Endothelial cell (in vitro differentiated cells): ENCODE measurements around the gene BCAP31. TPM values are rescaled to one million over a fixed set of nuclear protein-coding genes. Genes with fewer than 3 reads are reported as not detected.
A peak's percentile ranks its signal among the peaks of the same experiment; 100 is the strongest.

Source experiments
- DNase-seq: peaks from one replicate; pipeline ENCODE4 v3.0.0; 2021; ENCODE audit warnings: low spot score
- H3K27ac Mint-ChIP-seq: one replicate; pipeline ENCODE4 v1.8.0; 2021; ENCODE audit warnings: mixed read lengths, inconsistent platforms; ENCODE audit not compliant: unreplicated experiment
- H3K27me3 Mint-ChIP-seq: one replicate; pipeline ENCODE4 v1.8.0; 2021; ENCODE audit warnings: mild to moderate bottlenecking, moderate library complexity, mixed read lengths, inconsistent platforms; ENCODE audit not compliant: unreplicated experiment
- H3K36me3 Mint-ChIP-seq: one replicate; pipeline ENCODE4 v1.8.0; 2021; ENCODE audit warnings: mild to moderate bottlenecking, low read depth, mixed read lengths, inconsistent platforms; ENCODE audit not compliant: unreplicated experiment
- H3K4me1 Mint-ChIP-seq: one replicate; pipeline ENCODE4 v1.8.0; 2021; ENCODE audit warnings: mild to moderate bottlenecking, mixed read lengths, inconsistent platforms; ENCODE audit not compliant: unreplicated experiment
- H3K4me3 Mint-ChIP-seq: one replicate; pipeline ENCODE4 v1.8.0; 2021; ENCODE audit warnings: mild to moderate bottlenecking, mixed read lengths, inconsistent platforms; ENCODE audit not compliant: unreplicated experiment
- H3K9me3 Mint-ChIP-seq: one replicate; pipeline ENCODE4 v1.8.0; 2021; ENCODE audit warnings: mixed read lengths, inconsistent platforms; ENCODE audit not compliant: unreplicated experiment
- total RNA-seq: library from RNA; stranded (reverse); fragmentation: NEBNext Ultra II Directional; extraction: Animal tissue kit (Norgen Biotek cat#: 25700); gene quantifications from one replicate; pipeline ENCODE4 v1.2.1, GENCODE V29; 2021; ENCODE audit not compliant: unreplicated experiment
- TF ChIP-seq, protein P1 (sequence below): fragments of 200-600 bp; sonication (generic); IDR thresholded peaks from one replicate; pipeline ENCODE4 v1.5.0; 2021; ENCODE audit warnings: antibody characterized with exemption; ENCODE audit not compliant: unreplicated experiment

Gene BCAP31
- total RNA-seq, 1 donor from 2014 or later, result 282 TPM

DNA sequence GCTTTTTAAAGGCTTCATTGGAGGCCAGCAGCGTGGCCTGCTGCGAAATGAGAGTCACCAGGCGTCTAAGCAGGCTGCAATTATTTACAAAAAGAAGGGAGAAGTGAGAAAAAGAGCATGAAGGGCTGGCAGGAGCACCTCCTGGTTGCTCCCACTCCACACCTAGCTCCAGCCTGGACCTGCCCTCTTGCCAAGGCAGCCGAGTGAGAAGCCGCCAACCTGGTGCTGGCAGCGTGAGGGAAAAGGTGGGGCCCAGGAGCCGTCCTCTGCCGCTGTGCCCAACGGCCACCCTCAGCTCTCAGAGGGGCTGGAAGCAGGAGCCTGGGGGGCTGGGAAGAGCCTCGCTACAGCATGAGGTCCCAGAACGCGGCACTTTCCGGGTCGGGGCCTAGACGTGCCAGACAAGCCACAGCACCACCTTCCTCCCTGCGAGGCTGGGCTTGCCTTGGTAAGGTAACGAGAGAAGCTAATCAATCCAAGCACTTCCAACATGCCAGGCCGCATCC is 20.1 kb downstream of the BCAP31 start:
- DNase-seq, result no peak
- TF ChIP-seq, protein P1, sequence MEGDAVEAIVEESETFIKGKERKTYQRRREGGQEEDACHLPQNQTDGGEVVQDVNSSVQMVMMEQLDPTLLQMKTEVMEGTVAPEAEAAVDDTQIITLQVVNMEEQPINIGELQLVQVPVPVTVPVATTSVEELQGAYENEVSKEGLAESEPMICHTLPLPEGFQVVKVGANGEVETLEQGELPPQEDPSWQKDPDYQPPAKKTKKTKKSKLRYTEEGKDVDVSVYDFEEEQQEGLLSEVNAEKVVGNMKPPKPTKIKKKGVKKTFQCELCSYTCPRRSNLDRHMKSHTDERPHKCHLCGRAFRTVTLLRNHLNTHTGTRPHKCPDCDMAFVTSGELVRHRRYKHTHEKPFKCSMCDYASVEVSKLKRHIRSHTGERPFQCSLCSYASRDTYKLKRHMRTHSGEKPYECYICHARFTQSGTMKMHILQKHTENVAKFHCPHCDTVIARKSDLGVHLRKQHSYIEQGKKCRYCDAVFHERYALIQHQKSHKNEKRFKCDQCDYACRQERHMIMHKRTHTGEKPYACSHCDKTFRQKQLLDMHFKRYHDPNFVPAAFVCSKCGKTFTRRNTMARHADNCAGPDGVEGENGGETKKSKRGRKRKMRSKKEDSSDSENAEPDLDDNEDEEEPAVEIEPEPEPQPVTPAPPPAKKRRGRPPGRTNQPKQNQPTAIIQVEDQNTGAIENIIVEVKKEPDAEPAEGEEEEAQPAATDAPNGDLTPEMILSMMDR, result no peak
- peaks cover 3% of the 10 kb centered on the region for H3K27me3 Mint-ChIP-seq
- H3K9me3 Mint-ChIP-seq, result no peaks in the 10 kb centered on the region
- no peak overlapping the region for H3K4me3 Mint-ChIP-seq
- peaks cover 5% of the 10 kb centered on the region for H3K36me3 Mint-ChIP-seq
- H3K4me1 Mint-ChIP-seq, result peaks cover 8% of the 10 kb centered on the region
- no peak overlapping the region for H3K27ac Mint-ChIP-seq

DNA sequence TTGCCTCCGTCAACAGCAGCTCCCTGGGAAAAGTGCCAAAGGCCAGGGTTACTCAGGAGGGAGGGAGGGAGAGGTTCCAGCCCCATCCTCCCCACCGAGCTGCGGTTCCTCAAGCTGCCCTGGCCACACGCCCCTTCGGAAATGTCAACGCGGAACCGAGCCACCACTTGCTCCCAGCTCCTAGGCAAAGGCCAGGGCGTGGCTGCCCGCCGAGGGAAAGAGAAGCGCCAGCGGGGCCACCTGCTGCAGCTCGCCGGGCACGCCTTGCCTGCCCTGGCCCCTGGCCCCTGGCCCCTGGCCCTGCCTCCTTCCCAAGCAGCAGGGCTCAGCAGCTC is 21.2 kb downstream of the BCAP31 start:
- no peak overlapping the region for H3K27ac Mint-ChIP-seq
- TF ChIP-seq, protein P1, result no peak
- H3K27me3 Mint-ChIP-seq, result peaks cover 5% of the 10 kb centered on the region
- no peak for DNase-seq
- H3K36me3 Mint-ChIP-seq, result peaks cover 5% of the 10 kb centered on the region
- peaks cover 8% of the 10 kb centered on the region for H3K4me1 Mint-ChIP-seq
- no peak overlapping the region for H3K4me3 Mint-ChIP-seq
- no peaks in the 10 kb centered on the region for H3K9me3 Mint-ChIP-seq

DNA sequence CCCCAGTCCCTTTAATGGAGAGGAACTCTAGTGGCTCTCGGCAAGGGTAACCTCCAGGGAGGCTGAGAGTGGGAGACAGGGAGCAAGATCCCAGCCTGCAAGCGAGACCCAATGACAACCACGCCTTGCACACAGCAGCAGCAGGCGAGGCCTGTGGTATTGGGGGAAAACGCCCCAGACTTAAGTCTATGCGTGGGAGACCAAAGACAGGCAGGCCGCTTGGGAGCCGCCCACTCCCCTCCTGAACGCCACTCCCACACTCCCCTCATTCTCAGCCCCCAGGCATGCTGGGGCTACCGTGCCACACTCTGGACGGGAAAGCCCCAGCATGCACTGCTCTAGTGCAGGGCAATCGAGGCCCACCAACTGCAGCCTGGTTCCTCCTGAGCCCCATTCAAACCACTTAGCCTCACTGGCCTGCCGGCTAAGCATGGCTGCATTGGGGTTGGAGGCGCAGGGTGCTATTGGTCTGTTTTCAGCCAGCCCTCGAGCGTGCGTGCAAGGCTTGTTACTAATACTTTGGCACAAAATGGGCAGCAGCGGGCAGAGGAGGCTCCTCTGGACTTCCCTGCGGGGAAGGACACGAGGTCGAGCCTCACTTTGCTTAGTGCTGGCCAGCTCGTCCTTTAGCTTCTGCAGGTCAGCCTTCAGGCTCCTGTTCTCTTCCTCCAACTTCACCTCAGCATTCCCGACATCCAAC is 21.7 kb downstream of the BCAP31 start:
- Mint-ChIP-seq H3K27me3 (peaks cover 8% of the 10 kb centered on the region), H3K27ac (no peak overlapping the region), H3K4me1 (peaks cover 8% of the 10 kb centered on the region), H3K36me3 (peaks cover 8% of the 10 kb centered on the region), H3K4me3 (no peak overlapping the region), H3K9me3 (no peaks in the 10 kb centered on the region)
- TF ChIP-seq, protein P1, result no peak
- DNase-seq, result no peak

DNA sequence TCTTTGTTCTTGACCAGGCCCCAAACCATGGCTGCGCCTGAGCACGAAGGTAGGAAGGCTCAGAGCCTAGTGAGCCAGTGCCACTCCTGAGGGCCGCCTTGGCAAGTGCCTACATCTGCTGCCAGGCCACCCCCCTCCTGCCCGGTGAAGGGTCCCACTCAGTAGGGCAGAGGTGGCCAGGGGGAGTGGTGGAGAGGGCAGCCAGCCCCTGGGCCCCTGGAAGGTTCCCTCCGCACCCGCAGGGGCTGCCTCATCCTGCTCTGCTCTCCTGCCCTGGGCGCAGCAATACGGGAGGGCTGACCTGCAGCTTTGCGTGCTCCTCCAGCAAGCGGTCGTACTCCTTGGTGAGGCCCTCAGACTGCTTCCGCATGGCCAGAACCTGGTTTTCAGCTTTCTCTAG is 22.5 kb downstream of the BCAP31 start:
- Mint-ChIP-seq H3K4me1 (peaks cover 5% of the 10 kb centered on the region), H3K36me3 (peaks cover 14% of the 10 kb centered on the region), H3K9me3 (no peaks in the 10 kb centered on the region), H3K4me3 (no peak overlapping the region), H3K27me3 (peaks cover 7% of the 10 kb centered on the region), H3K27ac (peak overlapping the region; percentile 18)
- TF ChIP-seq, protein P1, result no peak
- DNase-seq, result no peak

DNA sequence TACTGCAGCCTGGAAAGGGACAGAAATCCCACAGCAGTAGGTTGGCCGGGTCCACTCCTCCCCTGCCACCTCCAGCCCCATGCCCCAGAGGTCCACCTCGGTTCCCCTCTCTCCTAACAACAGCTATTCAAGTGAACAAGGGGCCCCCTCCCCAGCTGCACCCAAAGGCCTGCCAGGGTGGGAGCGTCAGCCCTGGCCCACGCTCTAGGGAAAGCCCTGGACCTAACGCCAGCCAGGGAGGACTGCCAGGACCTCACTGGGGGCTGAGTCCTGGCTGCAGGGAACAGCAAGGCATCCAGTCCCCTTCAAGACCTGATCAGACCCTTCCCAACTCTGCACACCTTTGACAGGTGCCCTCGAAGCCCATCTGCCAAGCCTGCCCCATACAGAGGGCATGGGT is 23.2 kb downstream of the BCAP31 start:
- DNase-seq, result no peak
- H3K27me3 Mint-ChIP-seq, result peaks cover 7% of the 10 kb centered on the region
- peaks cover 14% of the 10 kb centered on the region for H3K36me3 Mint-ChIP-seq
- H3K4me1 Mint-ChIP-seq, result no peaks in the 10 kb centered on the region
- TF ChIP-seq, protein P1, result no peak
- H3K4me3 Mint-ChIP-seq, result no peak overlapping the region
- no peak overlapping the region for H3K27ac Mint-ChIP-seq
- no peaks in the 10 kb centered on the region for H3K9me3 Mint-ChIP-seq
